Mesothelial cell of epicardium (in vitro differentiated cells): ENCODE measurements around the gene ATF2. TPM values are rescaled to one million over a fixed set of nuclear protein-coding genes. Genes with fewer than 3 reads are reported as not detected.

ENCODE experiments used
- DNase-seq, 2 experiments: peaks; one replicate each; pipeline ENCODE4 v3.0.0; 2021; ENCODE audit warnings: low spot score in 2 of 2; ENCODE audit not compliant: unreplicated experiment in 2 of 2
- H3K27ac Mint-ChIP-seq: 2 replicates; pipeline ENCODE4 v1.8.0; 2021; ENCODE audit warnings: mixed read lengths
- H3K27me3 Mint-ChIP-seq: 2 replicates; pipeline ENCODE4 v1.8.0; 2021; ENCODE audit warnings: low read depth, mixed read lengths
- H3K36me3 Mint-ChIP-seq: 2 replicates; pipeline ENCODE4 v1.8.0; 2021; ENCODE audit warnings: mixed read lengths
- H3K4me1 Mint-ChIP-seq: 2 replicates; pipeline ENCODE4 v1.8.0; 2021; ENCODE audit warnings: mixed read lengths
- H3K4me3 Mint-ChIP-seq: 2 replicates; pipeline ENCODE4 v1.8.0; 2021; ENCODE audit warnings: mild to moderate bottlenecking, moderate library complexity, mixed read lengths
- H3K9me3 Mint-ChIP-seq: 2 replicates; pipeline ENCODE4 v1.8.0; 2021; ENCODE audit warnings: mixed read lengths
- CTCF ChIP-seq: fragments of 200-600 bp; sonication (generic); IDR thresholded peaks from one replicate; pipeline ENCODE4 v1.5.0; 2021; ENCODE audit warnings: antibody characterized with exemption; ENCODE audit not compliant: unreplicated experiment
- total RNA-seq: library from RNA; stranded (reverse); gene quantifications from 3 replicates; pipeline ENCODE4 v1.2.1, GENCODE V29; 2021

Gene ATF2
- total RNA-seq, 1 donor from 2014 or later: 62.7 TPM

- Mint-ChIP-seq H3K36me3 (peaks cover 10% of the 10 kb centered on the region), H3K4me1 (peaks cover 14% of the 10 kb centered on the region), H3K27ac (peak within 1 kb of the TSS; percentile 91), H3K27me3 (no peaks in the 10 kb centered on the region), H3K9me3 (no peaks in the 10 kb centered on the region), H3K4me3 (peak within 1 kb of the TSS; percentile 93)
- TF ChIP-seq CTCF: no peak
- DNase-seq: peak; percentile 69 to 86
Measured at GRCh38 chr2:175181104-175181876, 13.3 kb upstream of the ATF2 start, which contains the start of gene ATP5MC3. Gene ATP5MC3, minus strand, starts transcription at chr2:175181710. Its CDS starts 317 bp downstream, at chr2:175181393.

- H3K36me3 Mint-ChIP-seq: peaks cover 10% of the 10 kb centered on the region
Measured at GRCh38 chr2:175180701-175181103, 12.7 kb upstream of the ATF2 start.

GRCh38 chr2:175176624-175177023 is 8.6 kb upstream of the ATF2 start:
- no peaks in the 10 kb centered on the region for H3K27me3 Mint-ChIP-seq
- H3K4me3 Mint-ChIP-seq: no peak overlapping the region
- no peak for DNase-seq
- no peak overlapping the region for H3K27ac Mint-ChIP-seq
- peaks cover 13% of the 10 kb centered on the region for H3K36me3 Mint-ChIP-seq
- H3K4me1 Mint-ChIP-seq: peaks cover 9% of the 10 kb centered on the region
- no peak for TF ChIP-seq CTCF
- H3K9me3 Mint-ChIP-seq: no peaks in the 10 kb centered on the region

More at GRCh38 chr2:175180701-175181103, 12.7 kb upstream of the ATF2 start:
- no peak for TF ChIP-seq CTCF
- H3K4me3 Mint-ChIP-seq: peak overlapping the region; percentile 93
- DNase-seq: peak in 1 of 2 experiments; percentile 43
- H3K27me3 Mint-ChIP-seq: no peaks in the 10 kb centered on the region
- H3K9me3 Mint-ChIP-seq: no peaks in the 10 kb centered on the region
- H3K4me1 Mint-ChIP-seq: peaks cover 14% of the 10 kb centered on the region
- peak overlapping the region; percentile 91 for H3K27ac Mint-ChIP-seq

DNA sequence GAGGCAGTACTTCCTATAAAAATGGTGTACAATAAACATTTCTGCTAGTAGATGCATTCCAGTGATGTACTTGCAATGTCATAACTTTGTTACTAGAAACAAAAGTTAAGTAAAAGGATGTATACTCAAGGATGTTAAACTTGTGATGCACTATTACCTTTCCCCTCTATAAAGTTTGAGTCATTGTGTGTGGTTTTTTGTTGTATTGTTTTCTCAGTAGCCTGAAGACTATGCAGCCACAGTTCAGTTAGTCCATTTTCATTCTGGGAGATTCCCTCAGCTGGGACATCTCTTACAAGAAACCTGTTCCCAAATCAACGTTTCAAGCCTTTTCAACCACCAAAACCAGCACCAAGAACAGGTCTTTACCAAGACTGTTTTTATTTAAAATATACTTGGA is 7.9 kb upstream of the ATF2 start:
- no peak overlapping the region for H3K27ac Mint-ChIP-seq
- peaks cover 7% of the 10 kb centered on the region for H3K4me1 Mint-ChIP-seq
- no peak for TF ChIP-seq CTCF
- H3K27me3 Mint-ChIP-seq: no peaks in the 10 kb centered on the region
- no peak for DNase-seq
- no peak overlapping the region for H3K4me3 Mint-ChIP-seq
- H3K36me3 Mint-ChIP-seq: peaks cover 13% of the 10 kb centered on the region
- H3K9me3 Mint-ChIP-seq: no peaks in the 10 kb centered on the region

- no peak overlapping the region for H3K27ac Mint-ChIP-seq
Measured at GRCh38 chr2:175175320-175175719, 7.3 kb upstream of the ATF2 start.

More at GRCh38 chr2:175175320-175175719, 7.3 kb upstream of the ATF2 start:
- DNase-seq: no peak
- Mint-ChIP-seq H3K36me3 (peaks cover 13% of the 10 kb centered on the region), H3K27me3 (no peaks in the 10 kb centered on the region), H3K4me3 (no peak overlapping the region), H3K9me3 (no peaks in the 10 kb centered on the region), H3K4me1 (peaks cover 3% of the 10 kb centered on the region)
- TF ChIP-seq CTCF: no peak
